GM12801 (cell line): ENCODE results near the gene CRLF2.

ENCODE experiments used
- CTCF ChIP-seq: IDR thresholded peaks from one replicate; pipeline ENCODE4 v1.5.1; 2011; ENCODE audit warnings: control low read depth; ENCODE audit not compliant: insufficient read length; ENCODE audit errors: extremely low read depth

CRLF2 gene, protein sequence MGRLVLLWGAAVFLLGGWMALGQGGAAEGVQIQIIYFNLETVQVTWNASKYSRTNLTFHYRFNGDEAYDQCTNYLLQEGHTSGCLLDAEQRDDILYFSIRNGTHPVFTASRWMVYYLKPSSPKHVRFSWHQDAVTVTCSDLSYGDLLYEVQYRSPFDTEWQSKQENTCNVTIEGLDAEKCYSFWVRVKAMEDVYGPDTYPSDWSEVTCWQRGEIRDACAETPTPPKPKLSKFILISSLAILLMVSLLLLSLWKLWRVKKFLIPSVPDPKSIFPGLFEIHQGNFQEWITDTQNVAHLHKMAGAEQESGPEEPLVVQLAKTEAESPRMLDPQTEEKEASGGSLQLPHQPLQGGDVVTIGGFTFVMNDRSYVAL

GRCh38 chrX:1212532-1212931 is at the start of gene CRLF2:
Gene CRLF2, minus strand, starts transcription at chrX:1212649. Its CDS starts 15 bp downstream, at chrX:1212634.
- no peak for TF ChIP-seq CTCF

GRCh38 chrX:1261285-1261684 is 48.8 kb upstream of the CRLF2 start:
- TF ChIP-seq CTCF = no peak

DNA sequence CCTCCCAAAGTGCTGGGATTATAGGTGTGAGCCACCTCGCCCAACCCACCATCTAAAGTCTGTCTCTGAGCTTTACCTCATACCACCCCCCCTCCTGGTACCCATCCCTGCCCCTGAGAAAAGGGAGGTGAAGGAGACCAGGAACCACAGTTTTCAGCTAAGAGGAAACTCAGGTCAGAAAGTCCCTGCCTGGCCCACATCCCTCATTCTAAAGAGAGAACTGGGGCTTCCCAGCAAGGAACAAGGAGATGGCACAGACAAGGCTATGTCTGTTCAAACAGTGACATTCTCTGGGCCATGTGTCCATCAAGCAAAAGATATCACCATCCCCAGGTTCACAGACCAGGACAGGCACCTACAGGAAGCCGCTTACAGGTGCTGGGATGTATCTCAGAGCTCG is 40.4 kb upstream of the CRLF2 start:
- no peak for TF ChIP-seq CTCF

GRCh38 chrX:1249101-1249887 is 36.8 kb upstream of the CRLF2 start:
- TF ChIP-seq CTCF = no peak

DNA sequence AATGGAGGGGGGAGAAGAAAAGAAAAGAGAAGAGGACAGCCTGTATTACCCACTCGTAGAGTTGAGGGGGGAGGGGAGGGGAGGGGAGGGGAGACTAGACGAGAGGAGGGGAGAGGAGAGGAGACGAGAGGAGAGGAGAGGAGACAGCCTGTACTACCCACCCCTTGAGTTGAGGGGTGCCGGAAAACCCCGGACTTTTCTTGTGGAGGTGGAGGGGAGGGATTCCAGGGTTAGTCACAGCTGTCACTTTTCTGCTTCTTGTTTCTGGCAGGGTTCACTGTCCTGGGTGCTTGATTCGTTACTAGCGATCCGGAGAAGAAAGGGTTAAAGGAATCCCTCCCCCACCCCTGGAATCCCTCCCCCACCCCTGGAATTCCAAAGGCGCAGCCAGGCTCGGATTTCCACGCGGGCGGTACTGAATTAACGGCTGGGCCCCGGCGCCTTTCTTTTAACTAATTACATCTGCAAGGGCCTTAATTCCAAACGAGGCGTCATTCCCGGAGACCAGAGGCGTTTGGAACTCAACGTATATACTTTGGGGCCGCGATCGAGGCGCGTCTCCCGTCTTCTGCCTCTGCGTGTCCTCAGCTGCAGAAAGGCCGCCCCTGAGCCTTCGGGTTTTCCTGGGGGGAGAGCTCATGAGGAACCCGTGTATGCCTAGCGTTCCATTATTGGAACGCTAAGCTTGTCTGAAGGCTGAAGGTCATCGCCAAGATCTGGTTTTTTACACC is 36.0 kb upstream of the CRLF2 start:
- TF ChIP-seq CTCF = no peak

- TF ChIP-seq CTCF = no peak
These were observed 34.4 kb upstream of the CRLF2 start for GRCh38 chrX:1246816-1247215.
